Stimulated activated CD4-positive, alpha-beta T cell treated with anti-CD3 and anti-CD28 coated beads, Interleukin-12 subunit alpha, Interleukin-12 subunit beta, amount 100 ng/mL, for 24 hours (primary cell): ENCODE measurements around the gene ZNF836.
"Not testable (repeated sequence)": the region's sequence is repeated elsewhere in the genome, so short reads cannot be mapped to it uniquely, and the experiment has no call there.

Source experiments
- DNase-seq, 2 experiments: peaks; one replicate each; pipeline ENCODE4 v3.0.0-alpha.2; 2020; ENCODE audit warnings: low read depth in 2 of 2

The ZNF836 gene

GRCh38 chr19:52171321-52172169 lies at the start of gene ZNF836:
TSS of gene ZNF836 (minus strand) at chr19:52171621. CDS start at chr19:52168072, 3,549 bp downstream.
- peak; percentile 71 to 87 for DNase-seq

GRCh38 chr19:52221031-52221430 lies 49.6 kb upstream of the ZNF836 start:
- DNase-seq: no peak

GRCh38 chr19:52219611-52220010 lies 48.2 kb upstream of the ZNF836 start:
- no peak for DNase-seq

GRCh38 chr19:52217576-52217975 lies 46.2 kb upstream of the ZNF836 start:
- DNase-seq: no peak

GRCh38 chr19:52216401-52216800 lies 45.0 kb upstream of the ZNF836 start:
- DNase-seq: no peak

GRCh38 chr19:52214241-52214640 lies 42.8 kb upstream of the ZNF836 start:
- DNase-seq: no peak

GRCh38 chr19:52212572-52213255 lies 41.3 kb upstream of the ZNF836 start:
- DNase-seq: no peak

- no peak for DNase-seq
Measured at GRCh38 chr19:52211926-52212571, 40.6 kb upstream of the ZNF836 start.

- no peak for DNase-seq
Measured at GRCh38 chr19:52211203-52211602, 39.8 kb upstream of the ZNF836 start.

GRCh38 chr19:52206481-52206880 lies 35.1 kb upstream of the ZNF836 start:
- no peak for DNase-seq

- not testable (repeated sequence) for DNase-seq
Measured at GRCh38 chr19:52200755-52201391, 29.5 kb upstream of the ZNF836 start.

GRCh38 chr19:52200044-52200443 lies 28.6 kb upstream of the ZNF836 start:
- DNase-seq: no peak

GRCh38 chr19:52198678-52199077 lies 27.3 kb upstream of the ZNF836 start:
- DNase-seq: no peak

GRCh38 chr19:52197964-52198363 lies 26.5 kb upstream of the ZNF836 start:
- no peak for DNase-seq

GRCh38 chr19:52196256-52196967 lies 25.0 kb upstream of the ZNF836 start:
- DNase-seq: no peak

GRCh38 chr19:52191951-52192350 lies 20.5 kb upstream of the ZNF836 start:
- DNase-seq: no peak

- no peak for DNase-seq
Measured at GRCh38 chr19:52191389-52191788, 20.0 kb upstream of the ZNF836 start.

GRCh38 chr19:52190487-52191293 lies 19.3 kb upstream of the ZNF836 start:
- DNase-seq: no peak

GRCh38 chr19:52189735-52190486 lies 18.5 kb upstream of the ZNF836 start, which contains the start of gene PPP2R1A:
TSS of gene PPP2R1A (plus strand) at chr19:52190052. CDS start at chr19:52190097, 45 bp downstream.
- DNase-seq: peak; percentile 92 to 94
